DND-41 (cell line): ENCODE results near the gene PEPD.

Experiments used
- ATAC-seq: fragments of 200-7000 bp; cut with Tn5 transposase; 3 replicates; pipeline ENCODE4 v1.9.1; 2021; ENCODE audit warnings: low read depth; ENCODE audit not compliant: insufficient read depth
- DNase-seq: peaks from one replicate; pipeline ENCODE4 v3.0.0-alpha.2; 2020
- H2AFZ ChIP-seq: 2 replicates; pipeline ENCODE4 v1.6.0; 2012; ENCODE audit warnings: low read depth, low read length
- H3K27ac ChIP-seq: 2 replicates; pipeline ENCODE4 v1.5.1; 2012; ENCODE audit warnings: low read length, inconsistent platforms
- H3K27me3 ChIP-seq: fragments of 200-600 bp; sonication (generic); 2 replicates; pipeline ENCODE4 v1.6.0; 2012; ENCODE audit warnings: low read length, mild to moderate bottlenecking, inconsistent platforms; ENCODE audit not compliant: insufficient read depth, poor library complexity
- H3K36me3 ChIP-seq: 2 replicates; pipeline ENCODE4 v1.5.1; 2012; ENCODE audit warnings: low read length, inconsistent platforms; ENCODE audit not compliant: insufficient read depth
- H3K4me1 ChIP-seq: 2 replicates; pipeline ENCODE4 v1.5.1; 2012; ENCODE audit warnings: mild to moderate bottlenecking, low read length; ENCODE audit not compliant: insufficient read depth
- H3K4me2 ChIP-seq: 2 replicates; pipeline ENCODE4 v1.6.0; 2012; ENCODE audit warnings: mild to moderate bottlenecking, moderate library complexity, low read length, inconsistent platforms; ENCODE audit not compliant: insufficient read depth
- H3K4me3 ChIP-seq, 2 experiments: fragments of 200-600 bp in 1 of 2; shearing (Covaris generic) in 1 of 2; 2 replicates each; pipeline ENCODE4 v1.5.1; 2012 to 2016; ENCODE audit warnings: inconsistent platforms in 2 of 2, low read length in 2 of 2, mild to moderate bottlenecking in 2 of 2, low read depth in 1 of 2, moderate library complexity in 1 of 2
- H3K79me2 ChIP-seq: 2 replicates; pipeline ENCODE4 v1.6.0; 2012; ENCODE audit warnings: low read length, inconsistent platforms; ENCODE audit not compliant: insufficient read depth
- H3K9ac ChIP-seq: 2 replicates; pipeline ENCODE4 v1.6.0; 2012; ENCODE audit warnings: low read depth, mild to moderate bottlenecking, inconsistent platforms, low read length, moderate library complexity
- H3K9me3 ChIP-seq: 2 replicates; pipeline ENCODE4 v1.5.1; 2012; ENCODE audit warnings: low read length, moderate library complexity, mild to moderate bottlenecking, inconsistent platforms; ENCODE audit not compliant: insufficient read depth, severe bottlenecking
- H4K20me1 ChIP-seq: 2 replicates; pipeline ENCODE4 v1.6.0; 2012; ENCODE audit warnings: low read length; ENCODE audit not compliant: insufficient read depth
- EZH2 ChIP-seq: IDR thresholded peaks from 3 replicates; pipeline ENCODE4 v1.6.1; 2012; ENCODE audit warnings: borderline replicate concordance, low read depth, mild to moderate bottlenecking, moderate library complexity, low read length, inconsistent platforms; ENCODE audit not compliant: severe bottlenecking
- TF ChIP-seq, protein P1 (sequence below): IDR thresholded peaks from 2 replicates; pipeline ENCODE4 v1.5.1; 2012; ENCODE audit warnings: borderline replicate concordance, low read length, moderate library complexity, mild to moderate bottlenecking; ENCODE audit not compliant: poor library complexity, severe bottlenecking; ENCODE audit errors: extremely low read depth

PEPD gene

GRCh38 chr19:33393286-33394005 is 128.1 kb downstream of the PEPD start:
- no peak overlapping the region for H3K4me2 ChIP-seq
- H3K79me2 ChIP-seq: peaks cover 9% of the 10 kb centered on the region; the same call in 1 of the 2 replicates
- H3K36me3 ChIP-seq: peaks cover 8% of the 10 kb centered on the region; the same call in 1 of the 2 replicates
- H3K27me3 ChIP-seq: no peaks in the 10 kb centered on the region
- H3K4me3 ChIP-seq: no peak overlapping the region
- H2AFZ ChIP-seq: no peak overlapping the region
- H3K9ac ChIP-seq: no peak overlapping the region
- DNase-seq: no peak
- TF ChIP-seq, protein P1, sequence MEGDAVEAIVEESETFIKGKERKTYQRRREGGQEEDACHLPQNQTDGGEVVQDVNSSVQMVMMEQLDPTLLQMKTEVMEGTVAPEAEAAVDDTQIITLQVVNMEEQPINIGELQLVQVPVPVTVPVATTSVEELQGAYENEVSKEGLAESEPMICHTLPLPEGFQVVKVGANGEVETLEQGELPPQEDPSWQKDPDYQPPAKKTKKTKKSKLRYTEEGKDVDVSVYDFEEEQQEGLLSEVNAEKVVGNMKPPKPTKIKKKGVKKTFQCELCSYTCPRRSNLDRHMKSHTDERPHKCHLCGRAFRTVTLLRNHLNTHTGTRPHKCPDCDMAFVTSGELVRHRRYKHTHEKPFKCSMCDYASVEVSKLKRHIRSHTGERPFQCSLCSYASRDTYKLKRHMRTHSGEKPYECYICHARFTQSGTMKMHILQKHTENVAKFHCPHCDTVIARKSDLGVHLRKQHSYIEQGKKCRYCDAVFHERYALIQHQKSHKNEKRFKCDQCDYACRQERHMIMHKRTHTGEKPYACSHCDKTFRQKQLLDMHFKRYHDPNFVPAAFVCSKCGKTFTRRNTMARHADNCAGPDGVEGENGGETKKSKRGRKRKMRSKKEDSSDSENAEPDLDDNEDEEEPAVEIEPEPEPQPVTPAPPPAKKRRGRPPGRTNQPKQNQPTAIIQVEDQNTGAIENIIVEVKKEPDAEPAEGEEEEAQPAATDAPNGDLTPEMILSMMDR: no peak
- TF ChIP-seq EZH2: no peak
- no peaks in the 10 kb centered on the region for H3K9me3 ChIP-seq
- no peak for ATAC-seq
- peaks cover 60% of the 10 kb centered on the region for H4K20me1 ChIP-seq
- no peak overlapping the region for H3K27ac ChIP-seq
- H3K4me1 ChIP-seq: no peaks in the 10 kb centered on the region

DNA sequence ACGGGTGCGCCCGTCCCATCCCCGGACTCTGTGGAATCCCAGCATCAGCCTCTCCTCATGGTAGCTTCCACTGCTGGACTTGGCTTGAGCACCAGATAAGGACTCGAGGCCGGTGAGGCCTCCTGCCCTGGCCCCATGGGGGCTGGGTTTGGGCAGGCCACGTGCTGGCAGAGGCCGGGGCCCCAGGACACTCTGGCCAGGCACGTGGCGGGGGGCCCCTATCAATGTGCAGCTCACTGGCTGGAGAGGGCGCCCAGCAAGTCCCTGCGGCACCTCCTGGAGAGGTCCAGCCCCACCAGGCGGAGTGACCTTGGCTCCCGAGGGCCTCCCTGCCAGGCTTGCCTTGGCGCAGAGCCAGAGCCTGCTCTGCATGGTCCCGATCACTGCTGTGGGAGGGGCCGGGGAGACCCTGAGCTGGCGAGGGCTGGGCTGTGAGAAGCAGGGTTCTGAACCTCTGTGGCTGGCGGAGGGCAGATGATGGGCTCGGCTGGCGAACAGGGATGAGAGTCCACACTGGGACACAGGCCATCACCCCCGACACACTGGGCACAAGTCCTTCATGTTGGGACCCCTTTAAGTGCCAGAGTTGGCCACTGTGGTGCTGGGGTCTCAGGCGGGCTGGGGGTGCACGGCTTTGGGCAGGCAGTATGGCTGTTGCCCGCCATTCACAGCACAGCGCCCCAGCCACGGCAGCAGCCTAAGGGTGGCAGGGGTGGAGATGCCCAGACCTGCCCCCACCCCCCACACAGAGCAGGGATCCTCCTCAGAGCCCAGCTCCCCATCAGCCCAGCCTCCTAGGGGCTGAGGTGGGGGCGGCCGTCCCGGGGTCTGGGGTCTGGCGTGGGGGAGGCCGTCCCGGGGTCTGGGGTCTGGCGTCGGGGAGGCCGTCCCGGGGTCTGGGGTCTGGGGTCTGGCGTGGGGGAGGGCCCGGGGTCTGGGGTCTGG is 129.0 kb downstream of the PEPD start:
- Histone ChIP-seq H3K4me3 (no peak overlapping the region), H3K79me2 (peaks cover 18% of the 10 kb centered on the region; the same call in 1 of the 2 replicates), H2AFZ (no peak overlapping the region), H3K27me3 (no peaks in the 10 kb centered on the region), H3K4me2 (no peak overlapping the region), H3K9ac (no peak overlapping the region), H3K4me1 (no peaks in the 10 kb centered on the region), H3K36me3 (peaks cover 11% of the 10 kb centered on the region), H4K20me1 (peaks cover 68% of the 10 kb centered on the region), H3K27ac (no peak overlapping the region), H3K9me3 (no peaks in the 10 kb centered on the region)
- no peak for DNase-seq
- ATAC-seq: no peak
- TF ChIP-seq, protein P1: no peak
- TF ChIP-seq EZH2: no peak

DNA sequence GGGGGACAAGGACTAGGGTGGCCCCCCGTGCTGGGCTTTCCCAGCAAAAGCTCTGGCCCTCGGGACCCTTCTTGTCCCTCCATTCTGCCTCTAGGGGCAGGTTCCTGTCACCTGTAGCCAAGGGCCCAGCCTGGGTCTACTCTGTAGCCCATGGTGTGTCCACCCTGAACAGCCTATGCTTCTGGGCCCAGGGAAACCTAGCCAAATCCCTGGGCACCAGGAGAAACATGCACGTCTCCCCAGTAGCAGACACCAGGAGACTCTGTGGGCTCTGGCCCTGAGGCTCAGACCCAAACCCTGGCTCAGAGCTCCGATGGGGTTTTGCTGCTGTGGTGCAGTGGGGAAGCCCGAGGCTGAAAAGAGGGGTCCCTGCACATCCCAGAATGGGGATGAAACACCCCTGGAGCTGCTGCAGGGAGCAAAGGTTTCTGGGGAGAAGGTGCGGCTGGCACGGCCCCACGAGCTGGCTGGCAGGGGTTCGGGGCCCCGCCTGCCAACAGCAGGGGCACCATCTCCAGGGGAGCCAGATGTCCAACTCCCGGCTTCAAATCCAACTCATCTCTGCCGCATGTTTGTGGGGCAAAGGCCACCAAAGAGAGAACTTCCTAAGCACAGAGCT is 129.9 kb downstream of the PEPD start:
- H3K79me2 ChIP-seq: peaks cover 26% of the 10 kb centered on the region; the same call in 1 of the 2 replicates
- no peak overlapping the region for H2AFZ ChIP-seq
- H3K4me3 ChIP-seq: no peak overlapping the region
- H4K20me1 ChIP-seq: peaks cover 77% of the 10 kb centered on the region
- H3K27ac ChIP-seq: no peak overlapping the region
- TF ChIP-seq EZH2: no peak
- no peak overlapping the region for H3K9ac ChIP-seq
- no peak overlapping the region for H3K4me2 ChIP-seq
- no peak for DNase-seq
- no peaks in the 10 kb centered on the region for H3K9me3 ChIP-seq
- peaks cover 19% of the 10 kb centered on the region for H3K36me3 ChIP-seq
- no peak for ATAC-seq
- no peaks in the 10 kb centered on the region for H3K4me1 ChIP-seq
- no peaks in the 10 kb centered on the region for H3K27me3 ChIP-seq
